HG03066 (cell line): Measurements from ENCODE around the gene TIMM10.

Experiments
- ATAC-seq: cut with Tn5 transposase; IDR thresholded peaks from one replicate; pipeline ENCODE4 v1.9.1; 2021; ENCODE audit warnings: low read depth; ENCODE audit not compliant: unreplicated experiment

TIMM10 gene

GRCh38 chr11:57508341-57509170 lies 22.0 kb downstream of the TIMM10 start:
- no peak for ATAC-seq

GRCh38 chr11:57506522-57506921 lies 24.0 kb downstream of the TIMM10 start:
- no peak for ATAC-seq

- no peak for ATAC-seq
Measured at GRCh38 chr11:57504511-57504910, 26.0 kb downstream of the TIMM10 start.

- no peak for ATAC-seq
Measured at GRCh38 chr11:57502870-57503269, 27.7 kb downstream of the TIMM10 start.

GRCh38 chr11:57502376-57502775 lies 28.2 kb downstream of the TIMM10 start:
- no peak for ATAC-seq

- no peak for ATAC-seq
Measured at GRCh38 chr11:57501953-57502352, 28.6 kb downstream of the TIMM10 start.

GRCh38 chr11:57500926-57501325 lies 29.6 kb downstream of the TIMM10 start:
- ATAC-seq: no peak

- no peak for ATAC-seq
Measured at GRCh38 chr11:57500515-57500914, 30.0 kb downstream of the TIMM10 start.

- peak; percentile 13 for ATAC-seq
Measured at GRCh38 chr11:57499983-57500461, 30.5 kb downstream of the TIMM10 start.

GRCh38 chr11:57499413-57499982 lies 31.1 kb downstream of the TIMM10 start:
- peak; percentile 100 for ATAC-seq

GRCh38 chr11:57498540-57498939 lies 32.0 kb downstream of the TIMM10 start:
- ATAC-seq: no peak

GRCh38 chr11:57497303-57498247 lies 33.0 kb downstream of the TIMM10 start:
- ATAC-seq: no peak

- no peak for ATAC-seq
Measured at GRCh38 chr11:57496109-57496820, 34.3 kb downstream of the TIMM10 start.

- ATAC-seq: peak; percentile 58
Measured at GRCh38 chr11:57493507-57494503, 36.7 kb downstream of the TIMM10 start.

GRCh38 chr11:57491371-57492061 lies 39.0 kb downstream of the TIMM10 start:
- no peak for ATAC-seq

- no peak for ATAC-seq
Measured at GRCh38 chr11:57490456-57491248, 39.9 kb downstream of the TIMM10 start.

- no peak for ATAC-seq
Measured at GRCh38 chr11:57487920-57488659, 42.5 kb downstream of the TIMM10 start.
